Cardiac fibroblast (primary cell): Measurements from ENCODE around the gene HPSE2.

ENCODE experiments used
- DNase-seq, 2 donors: peaks; one replicate each; pipeline versions ENCODE4 v3.0.0 to v3.0.0-alpha.2; 2010; ENCODE audit warnings: low read depth in 2 of 2
- H3K4me3 ChIP-seq, 2 donors: replicated peaks in 1 of 2; 1 replicate in 1 of 2; 2 replicates in 1 of 2; pipeline ENCODE4 v1.5.1; 2011; ENCODE audit warnings: low read depth in 2 of 2, low read length in 2 of 2, mild to moderate bottlenecking in 2 of 2, moderate library complexity in 1 of 2
- TF ChIP-seq, protein P1 (sequence below): IDR thresholded peaks from one replicate; pipeline ENCODE4 v1.5.1; 2011; ENCODE audit warnings: low read depth, mild to moderate bottlenecking, low read length, inconsistent platforms

The HPSE2 gene

DNA sequence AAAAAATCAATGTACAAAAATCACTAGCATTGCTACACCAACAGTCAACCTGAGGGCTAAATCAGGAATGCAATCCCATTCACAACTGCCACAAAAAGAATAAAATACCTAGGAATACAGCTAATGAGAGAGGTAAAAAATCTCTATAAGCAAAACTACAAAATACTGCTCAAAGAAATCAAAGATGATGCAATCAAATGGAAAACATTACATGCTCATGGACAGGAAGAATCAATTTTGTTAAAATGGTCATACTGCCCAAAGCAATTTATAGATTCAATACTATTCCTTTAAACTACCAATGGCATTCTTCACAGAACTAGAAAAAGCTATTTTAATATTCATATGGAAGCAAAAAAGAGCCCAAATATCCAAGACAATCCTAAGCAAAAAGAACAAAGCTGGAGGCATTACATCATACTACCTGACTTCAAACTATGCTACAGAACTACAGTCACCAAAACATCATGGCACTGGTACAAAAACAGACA is 116.3 kb downstream of the HPSE2 start:
- TF ChIP-seq, protein P1, sequence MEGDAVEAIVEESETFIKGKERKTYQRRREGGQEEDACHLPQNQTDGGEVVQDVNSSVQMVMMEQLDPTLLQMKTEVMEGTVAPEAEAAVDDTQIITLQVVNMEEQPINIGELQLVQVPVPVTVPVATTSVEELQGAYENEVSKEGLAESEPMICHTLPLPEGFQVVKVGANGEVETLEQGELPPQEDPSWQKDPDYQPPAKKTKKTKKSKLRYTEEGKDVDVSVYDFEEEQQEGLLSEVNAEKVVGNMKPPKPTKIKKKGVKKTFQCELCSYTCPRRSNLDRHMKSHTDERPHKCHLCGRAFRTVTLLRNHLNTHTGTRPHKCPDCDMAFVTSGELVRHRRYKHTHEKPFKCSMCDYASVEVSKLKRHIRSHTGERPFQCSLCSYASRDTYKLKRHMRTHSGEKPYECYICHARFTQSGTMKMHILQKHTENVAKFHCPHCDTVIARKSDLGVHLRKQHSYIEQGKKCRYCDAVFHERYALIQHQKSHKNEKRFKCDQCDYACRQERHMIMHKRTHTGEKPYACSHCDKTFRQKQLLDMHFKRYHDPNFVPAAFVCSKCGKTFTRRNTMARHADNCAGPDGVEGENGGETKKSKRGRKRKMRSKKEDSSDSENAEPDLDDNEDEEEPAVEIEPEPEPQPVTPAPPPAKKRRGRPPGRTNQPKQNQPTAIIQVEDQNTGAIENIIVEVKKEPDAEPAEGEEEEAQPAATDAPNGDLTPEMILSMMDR: no peak
- no peak overlapping the region for H3K4me3 ChIP-seq
- no peak for DNase-seq

DNA sequence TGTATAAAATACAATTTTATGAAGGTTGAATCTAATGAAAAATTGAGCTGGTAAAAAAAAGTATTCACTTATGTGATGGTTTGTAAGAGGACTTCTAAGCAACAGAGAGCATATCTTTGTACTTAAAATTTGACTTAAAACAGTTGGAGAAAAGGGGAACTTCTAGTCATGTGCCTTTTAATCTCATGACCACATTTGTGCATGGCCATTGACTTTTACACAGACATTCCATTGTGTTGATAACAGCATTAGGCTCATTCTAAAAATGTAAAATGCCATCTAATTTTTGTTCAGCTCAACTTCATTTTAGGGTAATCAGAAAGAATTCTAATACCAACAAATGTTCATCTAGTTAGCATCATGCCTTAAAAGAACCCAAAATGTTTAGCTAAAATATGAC is 119.9 kb downstream of the HPSE2 start:
- no peak for DNase-seq
- TF ChIP-seq, protein P1: no peak
- H3K4me3 ChIP-seq: no peak overlapping the region

DNA sequence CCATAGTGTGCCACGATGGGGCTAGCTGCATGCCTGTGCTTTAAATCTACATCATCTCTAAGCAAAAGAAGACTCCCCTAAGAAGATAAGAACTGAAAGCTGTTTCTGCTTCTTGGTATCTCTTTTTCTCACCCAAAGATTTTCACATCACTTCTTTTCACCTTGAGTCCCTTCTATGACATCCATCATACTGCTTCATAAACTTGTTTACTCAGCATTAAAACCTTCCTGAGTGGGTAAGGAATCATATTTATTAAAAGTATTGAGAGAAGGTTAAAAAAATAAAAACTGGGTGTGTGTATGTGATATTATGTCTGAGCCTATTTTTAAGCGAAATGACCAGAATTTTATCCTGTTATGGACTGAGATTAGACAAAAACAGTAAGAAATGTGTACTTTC is 150.3 kb downstream of the HPSE2 start:
- TF ChIP-seq, protein P1: no peak
- no peak overlapping the region for H3K4me3 ChIP-seq
- no peak for DNase-seq

DNA sequence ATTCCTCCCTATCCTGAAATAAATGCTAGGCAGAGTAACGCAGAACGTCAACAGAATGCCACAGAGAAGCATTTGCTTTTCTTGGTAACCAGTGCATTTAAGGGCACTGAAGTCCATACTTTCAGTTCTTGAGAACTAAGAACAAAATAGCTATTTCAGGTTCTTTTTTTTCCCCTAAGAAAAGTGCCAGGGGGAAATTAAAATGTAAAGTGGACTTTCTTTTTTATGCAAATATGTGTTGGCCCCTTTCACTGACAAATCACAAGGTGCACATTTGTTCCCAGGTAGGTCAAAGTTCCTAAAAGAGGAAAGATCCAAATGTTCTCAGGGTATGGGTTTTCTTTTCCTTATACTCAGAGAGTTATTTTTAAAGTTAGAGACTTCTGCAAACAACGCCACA is 151.5 kb downstream of the HPSE2 start:
- DNase-seq: no peak
- TF ChIP-seq, protein P1: no peak
- no peak overlapping the region for H3K4me3 ChIP-seq

DNA sequence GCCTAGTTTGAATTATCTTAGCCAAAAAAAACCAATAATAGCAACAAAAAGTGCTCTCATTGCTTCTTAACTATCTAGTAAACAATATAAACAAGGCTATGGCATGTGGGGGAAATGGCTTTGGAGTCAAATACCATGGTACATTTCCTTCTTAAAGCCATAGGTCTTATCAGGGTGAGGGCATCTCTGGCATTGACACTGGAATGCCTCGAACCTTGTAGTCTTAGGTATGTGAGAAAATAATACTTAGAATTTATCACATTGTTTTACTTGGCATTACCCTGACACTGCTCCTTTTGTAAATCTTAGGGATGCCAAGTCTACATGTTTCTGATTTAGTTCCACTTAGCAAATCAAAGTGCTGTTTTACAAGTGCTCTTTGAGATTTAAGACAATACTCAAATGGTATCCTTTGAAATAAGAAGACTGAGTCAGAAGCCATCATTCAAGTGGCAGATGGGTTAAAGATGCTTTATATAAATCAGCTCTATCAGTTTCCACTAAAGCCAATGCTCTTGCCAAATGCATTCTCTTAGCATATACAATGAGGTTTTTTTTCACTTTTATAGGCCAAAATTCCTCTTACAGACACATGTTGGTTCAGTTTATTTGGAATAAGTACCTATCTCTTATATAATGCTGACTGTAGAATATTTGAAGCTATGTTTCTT is 155.2 kb downstream of the HPSE2 start:
- DNase-seq: no peak
- H3K4me3 ChIP-seq: no peak overlapping the region
- TF ChIP-seq, protein P1: no peak

DNA sequence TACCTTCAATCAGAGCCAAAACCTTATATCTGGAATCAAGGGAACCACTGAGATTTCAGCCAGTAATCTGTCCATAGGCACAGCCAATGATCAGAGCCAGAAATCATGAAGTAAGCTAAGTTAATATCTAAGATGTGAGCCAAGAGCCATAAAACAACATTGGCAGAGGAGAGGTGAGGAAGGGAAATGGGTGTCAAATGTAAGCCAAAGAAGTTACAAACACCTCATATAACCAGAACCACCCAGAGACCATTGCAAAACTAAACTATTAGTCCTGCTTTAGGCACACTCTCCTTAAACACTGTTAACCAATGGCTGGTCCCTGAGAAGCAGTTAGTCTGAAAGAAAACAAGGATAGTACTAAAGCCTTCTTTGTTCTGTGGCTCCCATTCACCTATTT is 173.1 kb downstream of the HPSE2 start:
- no peak overlapping the region for H3K4me3 ChIP-seq
- TF ChIP-seq, protein P1: no peak

DNA sequence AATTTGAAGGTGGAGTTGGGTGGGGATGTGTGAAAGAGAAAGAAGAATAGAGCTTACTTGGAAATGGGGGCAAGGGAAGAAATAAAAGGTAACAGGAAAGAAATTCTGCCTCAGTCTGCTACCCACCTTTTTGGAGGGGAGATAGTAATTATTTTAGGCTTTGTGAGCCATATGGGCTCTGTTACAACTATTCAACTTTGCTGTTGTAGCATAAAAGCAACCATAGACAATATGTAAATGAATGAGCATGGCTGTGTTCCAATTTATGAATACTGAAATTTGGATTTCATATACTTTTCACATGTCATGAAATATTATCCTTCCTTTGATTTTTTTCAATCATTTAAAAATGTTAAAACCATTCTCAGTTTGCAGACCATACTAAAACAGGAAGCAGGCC is 176.9 kb downstream of the HPSE2 start:
- TF ChIP-seq, protein P1: no peak
- no peak overlapping the region for H3K4me3 ChIP-seq

More for the DNA sequence above, 173.1 kb downstream of the HPSE2 start:
- no peak for DNase-seq

More for the DNA sequence above, 176.9 kb downstream of the HPSE2 start:
- no peak for DNase-seq
